Caki2 (cell line): Measurements from ENCODE around the gene EXT2. TPM values are rescaled to one million over a fixed set of nuclear protein-coding genes. Genes with fewer than 3 reads are reported as not detected.
A peak's percentile ranks its signal among the peaks of the same experiment; 100 is the strongest.

Source experiments
- DNase-seq: peaks from one replicate; pipeline ENCODE4 v3.0.0-alpha.2; 2015; ENCODE audit warnings: low read depth
- in situ Hi-C: cut with HindIII; loops from 2 replicates; pipeline ENCODE4 v1.10.0; 2016; ENCODE audit warnings: low sequenced_read_pairs, low pct_unique_long_range_greater_than_20kb, mixed read lengths
- total RNA-seq: library from RNA; depleted of rRNA; stranded (reverse); fragments of >200 nt; shearing (Covaris generic); gene quantifications from 2 replicates; pipeline ENCODE4 v1.2.3, GENCODE V29; 2014; ENCODE audit warnings: low replicate concordance

Gene EXT2
- total RNA-seq, 1 experiment from 2014 or later: 89.6 TPM

- DNase-seq: no peak
- in situ Hi-C loops: loop anchor here (25.0 kb wide), 1 partner anchor 392 kb away; no protein-coding TSS in a partner anchor
Measured at GRCh38 chr11:44120169-44120568, 24.7 kb downstream of the EXT2 start.

GRCh38 chr11:44125598-44125997 lies 30.1 kb downstream of the EXT2 start:
- in situ Hi-C loops: no loop called here
- no peak for DNase-seq

- in situ Hi-C loops: no loop called here
- DNase-seq: no peak
Measured at GRCh38 chr11:44126304-44126703, 30.8 kb downstream of the EXT2 start.

- DNase-seq: no peak
- in situ Hi-C loops: no loop called here
Measured at GRCh38 chr11:44127130-44127529, 31.7 kb downstream of the EXT2 start.

- DNase-seq: no peak
- in situ Hi-C loops: no loop called here
Measured at GRCh38 chr11:44128729-44129128, 33.3 kb downstream of the EXT2 start.

- no peak for DNase-seq
- in situ Hi-C loops: no loop called here
Measured at GRCh38 chr11:44130751-44131150, 35.3 kb downstream of the EXT2 start.

GRCh38 chr11:44133335-44133946 lies 38.0 kb downstream of the EXT2 start:
- in situ Hi-C loops: no loop called here
- no peak for DNase-seq

GRCh38 chr11:44134625-44135024 lies 39.1 kb downstream of the EXT2 start:
- in situ Hi-C loops: no loop called here
- no peak for DNase-seq

GRCh38 chr11:44136176-44136945 lies 40.9 kb downstream of the EXT2 start:
- in situ Hi-C loops: no loop called here
- no peak for DNase-seq

GRCh38 chr11:44137057-44137456 lies 41.6 kb downstream of the EXT2 start:
- no peak for DNase-seq
- in situ Hi-C loops: no loop called here

GRCh38 chr11:44138286-44138685 lies 42.8 kb downstream of the EXT2 start:
- no peak for DNase-seq
- in situ Hi-C loops: no loop called here

- in situ Hi-C loops: no loop called here
- DNase-seq: no peak
Measured at GRCh38 chr11:44138980-44139379, 43.5 kb downstream of the EXT2 start.

GRCh38 chr11:44139565-44140330 lies 44.3 kb downstream of the EXT2 start:
- in situ Hi-C loops: no loop called here
- DNase-seq: no peak

GRCh38 chr11:44140372-44140771 lies 44.9 kb downstream of the EXT2 start:
- in situ Hi-C loops: no loop called here
- no peak for DNase-seq

- in situ Hi-C loops: no loop called here
- DNase-seq: no peak
Measured at GRCh38 chr11:44140805-44141204, 45.3 kb downstream of the EXT2 start.

- peak; percentile 24 for DNase-seq
- in situ Hi-C loops: no loop called here
Measured at GRCh38 chr11:44143987-44144909, 48.8 kb downstream of the EXT2 start.

GRCh38 chr11:44145011-44145775 lies 49.7 kb downstream of the EXT2 start:
- in situ Hi-C loops: no loop called here
- no peak for DNase-seq

- in situ Hi-C loops: no loop called here
- DNase-seq: no peak
Measured at GRCh38 chr11:44146931-44147330, 51.5 kb downstream of the EXT2 start.
